ENCODE data around the gene GRID2IP. TPM values are rescaled to one million over a fixed set of nuclear protein-coding genes. Genes with fewer than 3 reads are reported as not detected.

GRID2IP gene
- not detected in 2 replicates for total RNA-seq

DNA sequence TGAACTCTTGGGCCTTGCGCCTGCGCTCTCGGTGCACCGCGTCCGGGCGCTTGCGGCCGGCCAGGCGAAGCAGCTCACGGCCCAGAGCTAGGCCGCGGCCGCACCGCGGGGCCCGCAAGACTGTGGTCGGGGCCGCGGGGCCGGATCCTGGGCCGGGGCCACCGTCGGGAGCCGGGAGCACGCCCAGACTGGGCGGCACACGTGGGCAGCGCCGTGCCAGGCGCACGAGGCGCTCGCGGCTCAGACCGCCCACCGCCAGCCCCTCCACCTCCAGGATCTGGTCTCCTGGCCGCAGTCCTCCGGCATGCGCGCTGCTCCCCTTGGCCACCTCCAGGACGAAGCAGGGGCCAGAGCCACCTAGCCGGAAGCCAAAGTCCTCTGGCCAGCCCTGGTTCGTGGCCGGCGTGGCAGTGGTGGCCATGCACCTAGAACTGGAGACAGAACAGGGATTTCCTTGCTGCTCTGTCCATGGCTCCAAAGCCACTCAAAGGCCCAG, at the start of gene GRID2IP:
GRID2IP (minus strand) TSS at position 446 of the 496 bp plus-strand sequence; CDS start at position 421, 25 bp downstream.

DNA sequence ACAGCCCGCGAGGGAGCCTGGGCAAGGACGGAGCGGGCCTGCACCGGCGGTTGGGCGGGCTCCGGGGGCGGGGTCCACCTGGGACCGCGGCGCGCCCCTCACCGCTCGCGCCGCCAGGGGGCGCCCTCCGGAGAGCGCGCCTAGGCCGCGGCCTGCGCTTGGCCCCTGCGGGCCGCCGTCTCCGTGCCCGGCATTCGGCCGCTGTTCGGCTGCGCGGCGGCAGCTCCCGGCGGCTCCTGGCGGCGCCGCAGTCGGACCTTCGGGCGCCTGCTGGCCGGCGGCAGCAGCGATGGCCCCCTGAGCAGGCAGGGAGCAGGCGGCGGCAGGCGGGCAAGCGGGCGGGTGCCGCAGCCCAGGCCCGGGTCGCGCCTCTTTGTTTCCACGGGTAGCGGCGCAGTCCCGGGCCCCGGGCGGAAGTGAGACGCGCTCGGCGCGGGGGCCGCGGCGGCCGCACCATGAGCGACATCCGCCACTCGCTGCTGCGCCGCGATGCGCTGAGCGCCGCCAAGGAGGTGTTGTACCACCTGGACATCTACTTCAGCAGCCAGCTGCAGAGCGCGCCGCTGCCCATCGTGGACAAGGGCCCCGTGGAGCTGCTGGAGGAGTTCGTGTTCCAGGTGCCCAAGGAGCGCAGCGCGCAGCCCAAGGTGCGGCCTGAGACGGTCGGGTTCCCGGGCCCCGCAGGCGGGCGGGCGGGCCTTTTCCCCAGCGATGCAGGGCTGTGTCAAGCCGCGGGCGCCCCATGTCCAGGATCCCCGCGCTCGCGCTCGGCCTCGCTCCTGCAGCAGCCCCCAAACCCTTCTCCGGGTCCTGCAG, 38.8 kb upstream of the GRID2IP start, which contains the start of gene INTS15:
INTS15 (plus strand) TSS at position 193 of the 816 bp plus-strand sequence; CDS start at position 456, 263 bp downstream.

DNA sequence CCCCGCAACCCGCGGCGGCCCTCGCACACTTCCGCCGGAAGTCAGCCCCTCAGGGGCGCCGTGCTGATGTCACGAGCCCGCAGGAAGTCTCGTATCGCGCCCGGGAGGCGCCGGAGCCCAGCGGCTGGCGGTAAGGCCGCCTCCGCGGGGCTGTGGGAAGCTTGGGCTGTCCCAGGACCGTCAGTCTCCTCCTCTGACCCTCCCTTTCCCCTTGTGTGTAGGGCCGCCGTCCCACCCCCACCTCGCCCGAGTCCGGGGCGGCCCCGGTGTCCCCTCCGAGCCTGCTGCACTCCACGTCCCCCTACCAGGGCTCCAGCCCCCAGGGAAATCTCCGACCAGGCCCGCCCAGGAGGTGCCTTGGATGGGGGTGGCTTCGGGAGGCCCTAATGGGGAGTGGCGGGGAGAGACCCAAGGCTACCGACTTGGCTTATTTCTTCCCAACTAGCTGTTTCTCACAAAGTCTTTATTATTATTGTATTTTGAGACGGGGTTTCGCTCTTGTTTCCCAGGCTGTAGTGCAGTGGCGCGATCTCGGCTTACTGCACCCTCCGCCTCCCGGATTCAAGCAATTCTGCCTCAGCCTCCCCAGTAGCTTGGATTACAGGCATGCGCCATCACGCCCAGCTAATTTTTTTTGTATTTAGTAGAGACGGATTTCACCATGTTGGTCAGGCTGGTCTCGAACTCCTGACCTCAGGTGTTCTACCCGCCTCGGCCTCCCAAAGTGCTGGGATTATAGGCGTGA, 26.3 kb upstream of the GRID2IP start, which contains the start of gene ZDHHC4:
ZDHHC4 (plus strand) TSS at position 86 of the 745 bp plus-strand sequence. CDS start 3,108 bp downstream, outside the sequence.

DNA sequence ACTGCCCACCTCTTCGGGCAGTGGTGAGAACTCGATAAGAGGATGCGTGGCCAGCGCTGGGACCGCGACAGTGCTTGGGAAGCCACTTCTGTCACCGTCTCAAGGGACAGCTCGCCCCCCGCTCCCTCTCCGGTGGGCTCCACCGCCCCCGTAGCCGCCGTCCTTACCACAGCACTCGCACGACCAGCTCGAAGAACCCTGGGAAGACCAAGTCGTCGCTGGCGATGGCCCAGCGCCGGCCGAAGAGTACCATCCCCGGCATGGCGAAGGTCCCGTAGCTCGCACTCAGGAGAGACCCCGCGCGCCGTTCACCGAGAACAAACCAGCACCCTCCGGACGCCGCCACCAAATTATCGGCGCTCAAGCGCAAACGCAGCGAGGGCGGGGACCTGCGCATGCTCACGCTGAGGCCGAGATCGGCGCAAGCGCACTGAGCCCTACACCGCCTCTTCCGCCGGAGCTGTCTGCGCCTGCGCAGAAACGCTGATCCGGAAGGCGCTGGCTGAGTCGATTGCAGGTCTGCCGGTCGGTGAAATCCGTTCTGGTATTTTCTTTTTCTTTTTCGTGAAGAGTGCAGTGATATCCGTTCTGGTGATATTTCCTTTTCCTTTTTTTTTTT, 103.6 kb downstream of the GRID2IP start, which contains the start of gene DAGLB:
DAGLB (minus strand) TSS at position 374 of the 619 bp plus-strand sequence; CDS start at position 262, 112 bp downstream.

Other genes starting within 250 kb of the GRID2IP start
- 12.8 and 16.4 TPM in 2 replicates for gene FAM220A, start 202.5 kb downstream of the GRID2IP start, total RNA-seq
- 139 TPM in 2 replicates for gene RAC1, start 176.9 kb downstream of the GRID2IP start, total RNA-seq
- gene DAGLB, start 103.5 kb downstream of the GRID2IP start, total RNA-seq = 9.6 and 13.2 TPM in 2 replicates
- gene KDELR2, start 67.3 kb downstream of the GRID2IP start, total RNA-seq = 121 and 123 TPM in 2 replicates
- 28.7 and 35.9 TPM in 2 replicates for gene ZDHHC4, start 26.0 kb upstream of the GRID2IP start, total RNA-seq
- 20.4 and 24.4 TPM in 2 replicates for gene INTS15, start 38.6 kb upstream of the GRID2IP start, total RNA-seq
- gene ZNF853, start 64.1 kb upstream of the GRID2IP start, total RNA-seq = 0.07 and 0.10 TPM in 2 replicates
- 9.4 TPM in 2 replicates for gene ZNF316, start 85.9 kb upstream of the GRID2IP start, total RNA-seq
- gene ZNF12, start 155.5 kb upstream of the GRID2IP start, total RNA-seq = 6.4 TPM in 2 replicates
- 0.05 TPM in 1 of 2 replicates, not detected in the other for gene RSPH10B2, start 202.6 kb upstream of the GRID2IP start, total RNA-seq

All from mammary microvascular endothelial cell (primary cell).